Upper lobe of left lung (tissue), 6 donors: ENCODE results near the gene SLC9A9. TPM values are rescaled to one million over a fixed set of nuclear protein-coding genes. Genes with fewer than 3 reads are reported as not detected.

Experiments
- ATAC-seq, 2 donors: fragments of 200-7000 bp; cut with Tn5 transposase; one replicate each; pipeline ENCODE4 v1.9.1; 2022; ENCODE audit warnings: mild to moderate bottlenecking in 2 of 2, moderate library complexity in 2 of 2; ENCODE audit not compliant: low FRiP score in 2 of 2
- DNase-seq, 2 donors: peaks; one replicate each; pipeline ENCODE4 v3.0.0-alpha.2; 2019 to 2020
- H3K27ac ChIP-seq, 4 donors: fragments of 200-600 bp; sonication (generic); one replicate each; pipeline ENCODE4 v1.5.1; 2016 to 2019
- H3K27me3 ChIP-seq, 4 donors: fragments of 200-600 bp; sonication (generic); one replicate each; pipeline ENCODE4 v1.5.1; 2017 to 2019
- H3K36me3 ChIP-seq, 4 donors: fragments of 200-600 bp; sonication (generic); one replicate each; pipeline ENCODE4 v1.5.1; 2016 to 2019
- H3K4me1 ChIP-seq, 4 donors: fragments of 200-600 bp; sonication (generic); one replicate each; pipeline ENCODE4 v1.5.1; 2018 to 2019
- H3K4me3 ChIP-seq, 4 donors: fragments of 200-600 bp; sonication (generic); one replicate each; pipeline ENCODE4 v1.5.1; 2017 to 2019; ENCODE audit warnings: mild to moderate bottlenecking in 2 of 4, moderate library complexity in 1 of 4
- H3K9me3 ChIP-seq, 4 donors: fragments of 200-600 bp; sonication (generic); one replicate each; pipeline ENCODE4 v1.5.1; 2018 to 2019
- CTCF ChIP-seq, 6 experiments: fragments of 450-650 bp in 4 of 6; fragments of 200-600 bp in 2 of 6; sonication (generic) in 2 of 6; IDR thresholded peaks; one replicate each; pipeline ENCODE4 v1.5.1; 2016 to 2019; ENCODE audit warnings: antibody characterized with exemption in 6 of 6
- EP300 ChIP-seq, 4 donors: sonication (generic); formaldehyde crosslinking; IDR thresholded peaks; one replicate each; pipeline ENCODE4 v1.5.1; 2017; ENCODE audit warnings: antibody characterized with exemption in 4 of 4, control low read depth in 2 of 4
- POLR2A ChIP-seq, 4 donors: fragments of 450-650 bp; IDR thresholded peaks; one replicate each; pipeline ENCODE4 v1.5.1; 2016 to 2017; ENCODE audit warnings: antibody characterized with exemption in 4 of 4, mild to moderate bottlenecking in 2 of 4
- POLR2AphosphoS5 ChIP-seq, 2 donors: sonication (generic); formaldehyde crosslinking; IDR thresholded peaks; one replicate each; pipeline ENCODE4 v1.5.1; 2017; ENCODE audit warnings: antibody characterized with exemption in 2 of 2
- WGBS, 2 donors: methylation state at CpG; one replicate each; pipeline ENCODE4 v1.1.5; 2017 to 2018; 5-methylcytosine and 5-hydroxymethylcytosine counted together
- total RNA-seq, 6 donors: library from RNA; depleted of rRNA in 4 of 6; stranded (reverse); fragments of >200 nt in 4 of 6; gene quantifications; one replicate each; pipeline versions ENCODE4 v1.1.0 to v1.2.1, GENCODE V29; 2016 to 2021
- donor health status: DM: no; HTN: no; CAD: no; lungs with moderate emphysema.
- donor health status: DM: no; HTN: yes; CAD: no; lungs with severe emphysema.

The SLC9A9 gene
- total RNA-seq, 6 donors from 2014 or later: 4.2 to 20.4 (median 8.7) TPM

DNA sequence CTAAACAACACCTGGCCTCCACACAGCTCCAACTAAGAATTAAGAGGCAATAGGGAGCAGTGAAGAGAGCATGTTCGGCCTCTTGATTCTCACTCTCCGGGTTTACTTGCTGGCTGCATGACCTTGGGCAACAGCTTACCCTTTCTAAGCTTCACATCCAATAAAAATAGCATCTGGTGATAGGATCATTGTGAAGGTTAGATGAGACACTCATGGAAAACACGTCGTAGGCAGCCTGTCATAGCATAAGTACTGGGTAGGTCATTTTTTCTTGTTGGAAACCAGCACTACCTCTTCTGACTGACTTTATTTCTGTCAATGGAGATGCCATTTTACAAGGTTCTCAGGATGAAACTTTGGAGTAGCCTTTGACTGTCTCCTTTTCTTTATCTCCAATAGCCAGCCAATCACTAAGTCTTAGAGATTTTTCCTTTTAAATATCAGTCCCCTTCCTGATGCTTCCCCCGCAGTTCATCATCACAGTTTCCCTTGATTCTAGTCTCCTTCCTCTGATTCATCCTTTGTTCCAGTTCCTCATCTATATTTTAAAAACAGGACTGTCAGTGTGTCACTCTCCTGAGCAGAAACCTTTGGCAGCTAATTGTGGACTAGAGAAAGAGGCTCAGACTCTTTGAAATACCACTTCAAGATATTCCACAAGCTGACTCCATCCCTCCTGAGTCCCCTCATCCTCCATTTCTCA is 271.5 kb downstream of the SLC9A9 start:
- no peaks in the 10 kb centered on the region for H3K27me3 ChIP-seq
- ATAC-seq (no peak), DNase-seq (no peak)
- H3K27ac ChIP-seq: no peak overlapping the region
- no peaks in the 10 kb centered on the region for H3K9me3 ChIP-seq
- no peak for TF ChIP-seq POLR2A (IDR thresholded peaks at IDR 0.05)
- TF ChIP-seq POLR2AphosphoS5 (IDR thresholded peaks at IDR 0.05): no peak
- no peak for TF ChIP-seq EP300 (IDR thresholded peaks at IDR 0.05)
- TF ChIP-seq CTCF (IDR thresholded peaks at IDR 0.05): no peak
- no peak overlapping the region for H3K4me3 ChIP-seq
- 96 to 97% methylated on average over 5 of the region's 5 CpGs for WGBS, 2 donors
- H3K4me1 ChIP-seq: no peaks in the 10 kb centered on the region
- no peaks in the 10 kb centered on the region for H3K36me3 ChIP-seq

DNA sequence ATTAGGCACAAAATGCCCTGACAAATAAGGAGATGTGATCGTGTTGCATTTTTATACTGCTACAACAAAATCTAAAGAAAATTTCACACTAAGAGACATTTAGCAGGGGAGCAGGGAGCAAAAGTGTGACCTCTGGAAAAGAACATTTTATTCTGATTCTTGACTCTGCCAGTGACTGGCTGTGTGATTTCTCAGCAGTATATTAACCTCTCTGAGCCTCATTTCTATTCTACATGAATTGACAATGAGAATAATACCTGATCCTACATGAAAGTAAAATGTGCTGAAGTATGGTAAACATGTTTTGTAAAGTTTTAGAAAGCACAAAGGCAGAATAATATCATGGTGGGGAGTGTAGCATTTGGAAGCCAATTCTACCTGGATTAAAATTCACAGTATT is 273.3 kb downstream of the SLC9A9 start:
- ATAC-seq: no peak
- no peaks in the 10 kb centered on the region for H3K4me1 ChIP-seq

DNA sequence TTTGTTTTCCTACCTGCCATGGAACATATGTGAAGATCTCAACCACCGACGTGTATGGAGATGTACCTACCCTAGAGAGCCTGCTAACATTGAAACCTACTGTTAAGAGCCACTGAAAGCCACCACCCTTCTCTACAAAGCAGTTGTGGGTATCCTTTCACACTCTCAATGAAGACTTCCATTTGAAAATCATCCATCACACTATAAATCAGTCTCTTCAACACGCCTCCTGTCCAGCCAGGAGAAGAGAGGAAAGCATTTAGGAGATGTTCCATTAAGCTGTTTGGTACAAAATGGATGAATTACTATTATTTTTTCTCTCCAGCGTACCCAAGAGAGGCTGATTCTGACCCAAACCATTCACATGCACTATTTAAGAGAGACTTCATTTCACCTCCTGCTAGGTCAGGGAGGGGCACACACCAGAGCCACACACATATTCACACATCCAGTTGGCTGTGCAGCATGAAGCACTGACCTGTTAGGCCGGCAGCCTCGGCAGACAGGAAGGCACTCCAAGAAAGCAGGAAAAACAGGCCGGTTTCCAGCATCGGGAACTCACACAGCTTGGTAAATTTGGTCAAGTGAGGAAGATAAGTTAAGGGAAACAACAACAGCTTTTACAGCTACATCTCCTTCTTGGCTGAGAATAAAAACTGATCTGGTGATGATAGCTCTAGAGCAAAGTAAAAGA is 274.5 kb downstream of the SLC9A9 start:
- no peak for TF ChIP-seq EP300 (IDR thresholded peaks at IDR 0.05)
- no peak for TF ChIP-seq CTCF (IDR thresholded peaks at IDR 0.05)
- TF ChIP-seq POLR2AphosphoS5 (IDR thresholded peaks at IDR 0.05): no peak
- TF ChIP-seq POLR2A (IDR thresholded peaks at IDR 0.05): no peak
- 85 to 86% methylated on average over 8 of the region's 8 CpGs for WGBS, 2 donors
- no peak overlapping the region for H3K4me3 ChIP-seq
- no peak overlapping the region for H3K27ac ChIP-seq
- H3K9me3 ChIP-seq: no peaks in the 10 kb centered on the region
- H3K36me3 ChIP-seq: no peaks in the 10 kb centered on the region
- no peaks in the 10 kb centered on the region for H3K27me3 ChIP-seq
- DNase-seq (no peak), ATAC-seq (no peak)
- no peaks in the 10 kb centered on the region for H3K4me1 ChIP-seq

More for the DNA sequence above, 273.3 kb downstream of the SLC9A9 start:
- H3K36me3 ChIP-seq: no peaks in the 10 kb centered on the region
- no peak for DNase-seq
- H3K4me3 ChIP-seq: no peak overlapping the region
- no peak for TF ChIP-seq CTCF (IDR thresholded peaks at IDR 0.05)
- no peak for TF ChIP-seq EP300 (IDR thresholded peaks at IDR 0.05)
- no peak for TF ChIP-seq POLR2A (IDR thresholded peaks at IDR 0.05)
- TF ChIP-seq POLR2AphosphoS5 (IDR thresholded peaks at IDR 0.05): no peak
- no peak overlapping the region for H3K27ac ChIP-seq
- H3K27me3 ChIP-seq: no peaks in the 10 kb centered on the region
- no peaks in the 10 kb centered on the region for H3K9me3 ChIP-seq
- WGBS, 2 donors: 88 to 94% methylated on average over 1 of the region's 1 CpG

- DNase-seq (no peak), ATAC-seq (peak in 1 of 2 donors; percentile 36)
- Histone ChIP-seq H3K9me3 (no peaks in the 10 kb centered on the region), H3K36me3 (no peaks in the 10 kb centered on the region), H3K4me1 (peaks cover 0 to 1% (median 0%) of the 10 kb centered on the region in 4 donors), H3K27ac (no peak overlapping the region), H3K4me3 (no peak overlapping the region), H3K27me3 (no peaks in the 10 kb centered on the region)
- 81 to 89% methylated on average over 1 of the region's 1 CpG for WGBS, 2 donors
- no peak for TF ChIP-seq POLR2AphosphoS5 (IDR thresholded peaks at IDR 0.05)
Observed at GRCh38 chr3:143571548-143571947, 276.7 kb downstream of the SLC9A9 start.

GRCh38 chr3:143567823-143568222 is 280.4 kb downstream of the SLC9A9 start:
- H3K27me3 ChIP-seq: no peaks in the 10 kb centered on the region
- ATAC-seq: no peak
- no peaks in the 10 kb centered on the region for H3K9me3 ChIP-seq
- TF ChIP-seq POLR2AphosphoS5 (IDR thresholded peaks at IDR 0.05): no peak
- TF ChIP-seq CTCF (IDR thresholded peaks at IDR 0.05): no peak
- TF ChIP-seq POLR2A (IDR thresholded peaks at IDR 0.05): no peak
- no peaks in the 10 kb centered on the region for H3K36me3 ChIP-seq
- no peak overlapping the region for H3K4me3 ChIP-seq
- DNase-seq: no peak
- peaks cover 0 to 6% (median 5%) of the 10 kb centered on the region in 4 donors for H3K4me1 ChIP-seq
- H3K27ac ChIP-seq: no peak overlapping the region
- WGBS, 2 donors: 68 to 81% methylated on average over 2 of the region's 2 CpGs
